Body of pancreas (tissue), 4 donors: Measurements from ENCODE around the gene LMNA.

ENCODE experiments used
- POLR2A ChIP-seq, 3 donors: fragments of 450-650 bp; IDR thresholded peaks; one replicate each; pipeline ENCODE4 v1.6.1; 2016; ENCODE audit warnings: antibody characterized with exemption in 3 of 3, mild to moderate bottlenecking in 2 of 3
- TF ChIP-seq, protein P1 (sequence below), 7 experiments: fragments of 450-650 bp in 4 of 7; fragments of 200-600 bp in 3 of 7; sonication (generic) in 3 of 7; IDR thresholded peaks; one replicate each; pipeline ENCODE4 v1.5.1; 2016 to 2019; ENCODE audit warnings: antibody characterized with exemption in 7 of 7

DNA sequence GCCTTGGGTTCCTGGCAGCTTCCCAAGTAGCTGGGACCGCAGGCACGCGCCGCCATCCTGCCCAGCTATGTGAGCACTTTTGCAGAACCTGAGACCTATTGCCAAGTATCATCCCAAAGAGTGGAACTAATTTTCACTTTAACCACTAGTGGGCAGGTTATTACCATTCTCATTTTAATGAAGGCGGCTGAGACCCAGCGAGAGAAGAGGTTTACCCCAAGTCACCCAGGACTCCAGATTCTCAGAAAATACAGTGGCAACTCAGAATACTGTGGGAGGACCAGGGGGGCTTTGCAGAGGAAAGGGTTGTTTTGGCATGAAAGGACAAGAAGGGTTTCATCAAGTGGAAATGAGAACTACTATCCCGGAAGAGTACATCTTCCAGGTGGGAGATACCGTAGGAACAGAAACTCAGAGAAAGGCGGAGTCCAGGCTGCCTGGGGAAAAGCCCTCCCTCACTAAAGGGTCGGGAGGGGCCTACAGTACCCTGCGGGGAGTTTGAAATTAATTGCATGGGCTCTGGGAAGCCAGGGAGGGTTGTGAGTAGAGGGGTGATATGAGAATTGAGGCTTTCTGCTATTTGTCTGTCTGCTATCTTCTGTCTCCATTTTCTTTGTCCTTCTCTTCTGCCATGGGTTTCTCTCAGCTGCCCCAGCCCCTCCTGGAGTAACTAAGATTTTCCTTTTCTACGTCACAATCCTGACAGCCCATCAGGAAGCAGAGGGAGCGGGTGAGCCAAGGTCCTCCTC lies 31.7 kb downstream of the LMNA start:
- TF ChIP-seq, protein P1, sequence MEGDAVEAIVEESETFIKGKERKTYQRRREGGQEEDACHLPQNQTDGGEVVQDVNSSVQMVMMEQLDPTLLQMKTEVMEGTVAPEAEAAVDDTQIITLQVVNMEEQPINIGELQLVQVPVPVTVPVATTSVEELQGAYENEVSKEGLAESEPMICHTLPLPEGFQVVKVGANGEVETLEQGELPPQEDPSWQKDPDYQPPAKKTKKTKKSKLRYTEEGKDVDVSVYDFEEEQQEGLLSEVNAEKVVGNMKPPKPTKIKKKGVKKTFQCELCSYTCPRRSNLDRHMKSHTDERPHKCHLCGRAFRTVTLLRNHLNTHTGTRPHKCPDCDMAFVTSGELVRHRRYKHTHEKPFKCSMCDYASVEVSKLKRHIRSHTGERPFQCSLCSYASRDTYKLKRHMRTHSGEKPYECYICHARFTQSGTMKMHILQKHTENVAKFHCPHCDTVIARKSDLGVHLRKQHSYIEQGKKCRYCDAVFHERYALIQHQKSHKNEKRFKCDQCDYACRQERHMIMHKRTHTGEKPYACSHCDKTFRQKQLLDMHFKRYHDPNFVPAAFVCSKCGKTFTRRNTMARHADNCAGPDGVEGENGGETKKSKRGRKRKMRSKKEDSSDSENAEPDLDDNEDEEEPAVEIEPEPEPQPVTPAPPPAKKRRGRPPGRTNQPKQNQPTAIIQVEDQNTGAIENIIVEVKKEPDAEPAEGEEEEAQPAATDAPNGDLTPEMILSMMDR (IDR thresholded peaks at IDR 0.05): peak; percentile 42 to 85 (median 69)
- no peak for TF ChIP-seq POLR2A (IDR thresholded peaks at IDR 0.05)
